Measurements from ENCODE around the gene LRP3.

- TF ChIP-seq CTCF (conservative IDR thresholded peaks at IDR 0.05; ENCODE audit: low read depth, low read length), result no peak
- no peak for TF ChIP-seq EZH2 (IDR thresholded peaks at IDR 0.05; ENCODE audit: borderline replicate concordance, low read depth, low read length, poor library complexity, severe bottlenecking)
Observed at GRCh38 chr19:33217881-33218280, 23.8 kb downstream of the LRP3 start.

Measured in A673 (cell line).